ENCODE results near the gene RPL11.
"Not testable (repeated sequence)": the region's sequence is repeated elsewhere in the genome, so short reads cannot be mapped to it uniquely, and the experiment has no call there.

The RPL11 gene

DNA sequence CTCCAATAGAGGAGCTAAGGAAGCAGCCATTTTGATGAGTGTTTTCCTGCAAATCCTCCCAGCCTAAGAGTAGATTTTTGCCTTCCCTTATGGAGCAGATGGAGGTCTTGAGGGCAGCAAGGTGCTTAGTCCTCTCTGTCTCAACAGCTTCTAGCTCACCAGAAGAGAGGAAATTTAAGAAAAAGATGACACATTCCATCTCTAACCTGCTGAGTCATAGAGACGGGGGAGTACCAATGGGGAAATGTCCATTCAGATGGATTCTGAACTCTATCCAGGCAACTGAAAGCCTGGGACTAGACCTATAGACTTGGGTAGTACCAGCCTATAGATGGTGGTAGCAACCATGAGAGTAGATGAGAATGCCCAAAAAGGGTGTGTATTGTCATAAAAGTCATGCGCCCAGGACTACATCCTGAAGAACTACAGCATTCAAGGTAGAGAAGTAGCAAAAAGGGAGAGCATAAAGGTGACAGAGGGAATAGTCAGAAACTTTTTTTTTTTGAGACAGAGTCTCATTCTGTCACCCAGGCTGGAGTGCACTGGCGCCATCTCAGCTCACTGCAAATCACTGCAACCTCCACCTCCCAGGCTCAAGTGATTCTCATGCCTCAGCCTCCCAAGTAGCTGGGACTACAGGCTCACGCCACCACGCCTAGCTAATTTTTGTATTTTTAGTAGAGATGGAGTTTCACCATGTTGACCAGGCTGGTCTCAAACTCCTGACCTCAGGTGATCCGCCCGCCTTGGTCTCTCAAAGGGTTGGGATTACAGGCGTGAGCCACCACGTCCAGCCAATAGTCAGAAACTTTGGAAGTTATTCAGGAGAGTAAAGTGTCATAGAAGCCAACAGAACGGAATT lies 41.0 kb downstream of the RPL11 start:
- DNase-seq (ENCODE audit: low read depth) = no peak

DNA sequence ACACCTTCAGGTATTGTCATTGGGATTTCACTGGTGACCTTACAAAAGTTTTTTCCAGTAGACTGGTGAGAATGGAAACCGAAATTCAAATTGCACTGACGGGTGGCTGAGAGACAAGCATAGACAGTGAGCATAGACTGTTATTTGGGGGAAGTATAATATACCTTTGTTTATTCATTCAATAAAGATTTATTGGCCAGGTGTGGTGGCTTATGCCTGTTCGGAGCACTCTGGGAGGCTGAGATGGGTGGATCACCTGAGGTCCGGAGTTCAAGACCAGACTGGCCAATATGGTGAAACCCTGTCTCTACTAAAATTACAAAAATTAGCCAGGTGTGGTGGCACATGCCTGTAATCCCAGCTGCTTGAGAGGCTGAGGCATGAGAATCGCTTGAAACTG lies 41.7 kb downstream of the RPL11 start:
- not testable (repeated sequence) for DNase-seq (ENCODE audit: low read depth)

DNA sequence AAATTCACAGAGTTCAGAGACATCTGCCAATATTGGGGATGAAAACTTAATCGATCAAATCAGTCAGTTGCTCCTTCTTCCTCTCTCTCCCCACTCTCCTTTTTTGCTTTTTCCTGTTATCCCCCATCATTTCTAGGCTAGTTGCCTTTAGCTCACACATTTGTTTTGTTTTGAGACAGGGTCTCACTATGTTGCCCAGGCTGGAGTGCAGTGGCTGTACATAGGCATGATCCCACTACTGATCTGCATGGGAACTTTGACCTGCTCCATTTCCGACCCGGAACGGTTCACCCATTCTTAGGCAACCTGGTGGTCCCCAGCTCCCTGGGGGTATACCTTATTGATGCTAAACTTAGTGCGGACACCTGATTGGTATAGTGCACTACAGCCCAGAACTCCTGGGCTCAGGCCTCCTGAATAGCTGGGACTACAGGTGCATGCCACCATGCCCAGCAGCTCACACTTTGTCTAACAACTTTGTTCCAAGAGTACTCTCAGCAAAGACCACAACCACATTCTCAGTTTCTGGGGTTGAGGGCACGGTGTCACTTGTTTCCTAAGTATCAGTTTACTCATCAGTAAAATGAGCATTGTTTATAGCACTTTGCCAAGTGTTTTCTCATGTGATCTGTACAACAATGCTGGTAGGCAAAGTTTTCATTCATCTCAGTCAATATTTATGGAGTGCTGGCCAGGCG lies 45.0 kb downstream of the RPL11 start:
- DNase-seq (ENCODE audit: low read depth) = no peak

DNA sequence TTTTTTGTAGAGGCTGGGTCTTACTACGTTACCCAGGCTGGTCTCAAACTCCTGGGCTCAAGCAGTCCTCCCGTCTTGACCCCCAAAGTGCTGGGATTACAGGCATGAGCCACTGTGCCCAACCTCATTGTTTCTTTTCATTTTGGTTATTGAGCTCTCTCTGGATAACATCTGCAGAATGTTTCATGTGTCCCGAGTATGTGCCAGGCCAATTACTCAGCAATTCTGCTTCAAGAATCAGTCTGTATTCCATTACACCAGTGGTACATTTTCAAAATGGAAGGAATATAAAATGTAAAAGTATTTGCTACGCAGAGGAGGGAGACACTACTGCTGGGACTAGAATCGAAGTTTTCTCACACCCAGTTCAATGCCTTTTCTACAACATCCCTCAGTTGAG lies 50.0 kb downstream of the RPL11 start:
- DNase-seq (ENCODE audit: low read depth) = no peak

DNA sequence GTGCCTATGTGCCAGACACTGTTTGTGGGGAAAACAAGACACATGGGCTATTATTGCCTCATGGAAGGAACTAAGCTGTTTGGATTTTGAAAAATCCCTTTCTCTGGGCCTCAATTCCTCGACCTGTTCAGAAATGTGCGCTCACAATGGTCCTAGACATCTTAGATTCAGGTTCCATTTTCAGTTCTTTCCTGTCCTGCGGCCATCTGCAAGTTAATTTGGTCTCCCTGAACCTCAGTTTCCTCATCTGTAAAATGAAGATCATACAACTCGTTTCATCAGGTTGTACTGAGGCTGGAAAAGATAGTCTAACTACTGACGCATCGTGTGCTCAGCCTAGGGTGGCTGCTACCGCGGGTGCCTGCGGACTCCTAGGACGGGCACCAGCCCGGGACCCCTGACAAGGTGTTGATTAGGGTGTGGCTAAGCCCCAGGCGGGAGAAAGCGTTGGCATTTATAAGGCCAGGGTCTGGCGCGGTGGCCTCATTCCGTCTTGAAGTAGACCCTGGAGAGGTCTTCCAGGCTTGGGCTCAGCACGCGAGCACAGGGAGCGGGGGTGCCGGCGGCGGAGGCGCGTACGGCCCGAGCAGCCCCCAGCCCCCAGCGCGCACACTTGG lies 51.2 kb downstream of the RPL11 start:
- no peak for DNase-seq (ENCODE audit: low read depth)

DNA sequence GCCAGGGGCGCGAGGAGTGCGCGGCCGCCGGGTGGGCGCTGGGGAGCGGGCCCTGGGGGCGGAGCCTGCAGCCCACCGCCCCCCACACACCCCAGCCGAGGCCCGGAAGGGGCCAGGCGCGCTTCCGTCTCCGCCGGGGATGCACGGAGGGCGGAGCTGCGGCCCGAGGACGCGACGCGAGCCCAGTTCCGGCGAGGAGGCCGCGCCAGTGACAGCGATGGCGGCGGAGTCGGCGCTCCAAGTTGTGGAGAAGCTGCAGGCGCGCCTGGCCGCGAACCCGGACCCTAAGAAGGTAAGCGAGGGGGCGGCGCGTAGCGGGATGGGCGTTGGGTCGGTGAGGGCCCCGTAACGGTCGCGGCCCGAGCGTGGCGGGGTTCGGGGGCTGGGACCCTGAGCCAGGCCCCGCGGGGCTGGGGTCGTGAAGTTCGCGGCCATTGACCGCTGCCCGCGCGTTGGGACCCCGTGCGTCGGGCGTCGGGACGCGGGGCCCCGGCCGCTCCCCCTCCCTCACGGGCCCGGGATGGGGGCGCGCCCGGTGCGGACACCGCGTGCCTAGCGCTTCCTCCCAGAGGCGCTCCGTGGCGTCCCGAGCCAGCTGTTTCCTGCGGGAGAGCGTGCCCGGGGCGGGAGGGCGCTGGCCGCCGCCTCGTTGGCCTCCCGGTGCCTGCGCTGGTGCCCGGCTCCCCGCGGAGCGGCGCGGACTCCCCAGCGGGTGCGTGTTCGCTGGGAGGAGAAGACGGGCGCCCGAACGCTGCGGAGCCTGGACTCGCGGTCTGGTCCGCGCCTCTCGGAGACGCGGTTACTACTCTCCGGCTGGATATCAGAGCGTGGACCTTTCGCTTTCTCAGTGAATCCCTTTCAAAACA lies 51.9 kb downstream of the RPL11 start, which contains the start of gene ELOA:
ELOA (plus strand) TSS at position 185 of the 866 bp plus-strand sequence; CDS start at position 218, 33 bp downstream.
- peak; percentile 71 for DNase-seq (ENCODE audit: low read depth)

DNA sequence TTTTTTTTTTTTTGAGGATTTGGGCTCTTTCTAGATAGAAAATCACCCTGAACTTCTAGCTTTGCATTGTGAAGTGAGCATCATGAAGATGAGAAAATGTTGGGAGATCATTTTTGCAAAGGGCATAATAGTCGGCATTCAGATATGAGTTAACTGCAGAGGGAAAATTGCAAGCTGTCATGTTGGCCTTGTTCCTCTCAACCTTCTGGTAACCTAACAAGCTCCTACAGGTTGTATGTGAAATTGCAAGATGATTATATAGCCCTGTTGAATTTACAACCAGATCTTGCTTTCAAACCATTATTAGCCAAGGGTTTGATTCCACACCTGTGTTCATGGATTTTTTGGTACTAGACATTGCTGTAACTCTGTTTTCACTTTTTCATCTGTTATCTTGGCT lies 53.9 kb downstream of the RPL11 start:
- DNase-seq (ENCODE audit: low read depth) = no peak

All from activated T-helper 1 cell treated with Interleukin-2 at 50 U/mL for 16 hours (primary cell).